Left kidney (tissue), 2 donors: ENCODE results near the gene IFT43. TPM values are rescaled to one million over a fixed set of nuclear protein-coding genes. Genes with fewer than 3 reads are reported as not detected.
A peak's percentile ranks its signal among the peaks of the same experiment; 100 is the strongest.

Source experiments
- DNase-seq: peaks from one replicate; pipeline ENCODE4 v3.0.0-alpha.2; 2013
- polyA plus RNA-seq: library from polyadenylated mRNA; unstranded; fragments of 120-200 nt; gene quantifications from one replicate; pipeline ENCODE4 v1.2.1, GENCODE V29; 2013; ENCODE audit not compliant: insufficient read length

IFT43 gene
- polyA plus RNA-seq, 1 donor, result 48.2 TPM

- DNase-seq, result no peak
These were observed 123.7 kb downstream of the IFT43 start for GRCh38 chr14:76109087-76109880.

GRCh38 chr14:76112889-76113624 lies 127.5 kb downstream of the IFT43 start:
- DNase-seq, result no peak

- DNase-seq, result no peak
These were observed 128.1 kb downstream of the IFT43 start for GRCh38 chr14:76113691-76114090.

- DNase-seq, result no peak
These were observed 129.5 kb downstream of the IFT43 start for GRCh38 chr14:76115010-76115422.

- no peak for DNase-seq
These were observed 132.4 kb downstream of the IFT43 start for GRCh38 chr14:76117789-76118484.

GRCh38 chr14:76118594-76118993 lies 133.0 kb downstream of the IFT43 start:
- DNase-seq, result no peak

GRCh38 chr14:76121089-76121748 lies 135.7 kb downstream of the IFT43 start:
- no peak for DNase-seq

GRCh38 chr14:76123426-76124225 lies 138.1 kb downstream of the IFT43 start:
- no peak for DNase-seq

- DNase-seq, result peak; percentile 24
These were observed 139.9 kb downstream of the IFT43 start for GRCh38 chr14:76125511-76125910.

- DNase-seq, result no peak
These were observed 140.5 kb downstream of the IFT43 start for GRCh38 chr14:76126076-76126475.

GRCh38 chr14:76129851-76130576 lies 144.5 kb downstream of the IFT43 start:
- DNase-seq, result no peak

- no peak for DNase-seq
These were observed 145.8 kb downstream of the IFT43 start for GRCh38 chr14:76131071-76131965.

- DNase-seq, result peak; percentile 71
These were observed 147.5 kb downstream of the IFT43 start for GRCh38 chr14:76133103-76133502.

Other genes starting within 250 kb of the IFT43 start
- gene TGFB3, start 3.8 kb upstream of the IFT43 start, polyA plus RNA-seq, result 18.3 TPM
- 44.6 TPM for gene GPATCH2L, start 166.2 kb downstream of the IFT43 start, polyA plus RNA-seq